WTC11 (cell line): ENCODE data around the gene NWD2. TPM values are rescaled to one million over a fixed set of nuclear protein-coding genes. Genes with fewer than 3 reads are reported as not detected.

Experiments used
- ATF1 ChIP-seq: sonication (generic); formaldehyde crosslinking; IDR thresholded peaks from 2 replicates; pipeline ENCODE4 v1.8.1; 2023; ENCODE audit warnings: mild to moderate bottlenecking, moderate library complexity, missing genetic modification reagents
- CREB1 ChIP-seq: sonication (generic); formaldehyde crosslinking; IDR thresholded peaks from 2 replicates; pipeline ENCODE4 v1.8.0; 2023; ENCODE audit warnings: mild to moderate bottlenecking, missing genetic modification reagents
- CTCF ChIP-seq: fragments of 200-600 bp; IDR thresholded peaks from 2 replicates; pipeline ENCODE4 v1.8.0; 2022; ENCODE audit warnings: antibody characterized with exemption
- FOXP1 ChIP-seq: sonication (generic); formaldehyde crosslinking; IDR thresholded peaks from 2 replicates; pipeline ENCODE4 v1.8.0; 2022; ENCODE audit warnings: missing genetic modification reagents, mild to moderate bottlenecking, moderate library complexity, borderline replicate concordance
- GTF2I ChIP-seq: fragments of 250-450 bp; sonication (Bioruptor Pico); conservative IDR thresholded peaks from 2 replicates; pipeline ENCODE4 v1.4.0; 2021; ENCODE audit warnings: mild to moderate bottlenecking
- IRF1 ChIP-seq: sonication (generic); formaldehyde crosslinking; IDR thresholded peaks from 2 replicates; pipeline ENCODE4 v1.8.0; 2023; ENCODE audit warnings: missing genetic modification reagents
- MAX ChIP-seq: sonication (generic); formaldehyde crosslinking; IDR thresholded peaks from 2 replicates; pipeline ENCODE4 v1.8.0; 2022; ENCODE audit warnings: mild to moderate bottlenecking, missing genetic modification reagents
- NFE2L1 ChIP-seq: sonication (generic); formaldehyde crosslinking; IDR thresholded peaks from 2 replicates; pipeline ENCODE4 v1.8.1; 2023; ENCODE audit warnings: missing genetic modification reagents
- NR1H2 ChIP-seq: sonication (generic); formaldehyde crosslinking; IDR thresholded peaks from 2 replicates; pipeline ENCODE4 v1.9.0; 2021; ENCODE audit warnings: mild to moderate bottlenecking, moderate library complexity, missing genetic modification reagents
- NR2C2 ChIP-seq: sonication (generic); formaldehyde crosslinking; IDR thresholded peaks from 2 replicates; pipeline ENCODE4 v1.8.0; 2022; ENCODE audit warnings: mild to moderate bottlenecking, missing genetic modification reagents
- OVOL2 ChIP-seq: fragments of 250-450 bp; sonication (Bioruptor Pico); IDR thresholded peaks from 2 replicates; pipeline ENCODE4 v1.9.0; 2021; ENCODE audit warnings: mild to moderate bottlenecking, borderline replicate concordance
- RELA ChIP-seq: sonication (generic); formaldehyde crosslinking; IDR thresholded peaks from 2 replicates; pipeline ENCODE4 v1.8.1; 2022; ENCODE audit warnings: missing genetic modification reagents, mild to moderate bottlenecking, borderline replicate concordance
- SMAD3 ChIP-seq: sonication (generic); formaldehyde crosslinking; IDR thresholded peaks from 2 replicates; pipeline ENCODE4 v1.8.0; 2022; ENCODE audit warnings: missing genetic modification reagents, mild to moderate bottlenecking, borderline replicate concordance
- SMAD4 ChIP-seq: sonication (generic); formaldehyde crosslinking; IDR thresholded peaks from 2 replicates; pipeline ENCODE4 v1.8.0; 2022; ENCODE audit warnings: mild to moderate bottlenecking, missing genetic modification reagents
- USF1 ChIP-seq: sonication (generic); formaldehyde crosslinking; IDR thresholded peaks from 2 replicates; pipeline ENCODE4 v1.8.0; 2022; ENCODE audit warnings: mild to moderate bottlenecking, missing genetic modification reagents
- ZNF263 ChIP-seq: sonication (generic); formaldehyde crosslinking; IDR thresholded peaks from 2 replicates; pipeline ENCODE4 v1.8.1; 2022; ENCODE audit warnings: low read depth, mild to moderate bottlenecking, moderate library complexity, missing genetic modification reagents
- ZNF281 ChIP-seq: sonication (generic); formaldehyde crosslinking; IDR thresholded peaks from 2 replicates; pipeline ENCODE4 v1.8.0; 2023; ENCODE audit warnings: mild to moderate bottlenecking, missing genetic modification reagents
- ZNF425 ChIP-seq: fragments of 250-450 bp; sonication (Bioruptor Pico); conservative IDR thresholded peaks from 2 replicates; pipeline ENCODE4 v1.9.0; 2021; ENCODE audit warnings: mild to moderate bottlenecking
- total RNA-seq: library from RNA; stranded (reverse); gene quantifications from 3 replicates; pipeline ENCODE4 v1.2.3, GENCODE V29; 2021
- TF ChIP-seq, protein P1 (sequence below): sonication (generic); formaldehyde crosslinking; IDR thresholded peaks from 2 replicates; pipeline ENCODE4 v1.8.1; 2022; ENCODE audit warnings: missing genetic modification reagents, borderline replicate concordance
- TF ChIP-seq, protein P2 (sequence below): sonication (generic); formaldehyde crosslinking; IDR thresholded peaks from 2 replicates; pipeline ENCODE4 v1.8.1; 2022; ENCODE audit warnings: mild to moderate bottlenecking, missing genetic modification reagents, moderate library complexity, borderline replicate concordance
- TF ChIP-seq, protein P3 (sequence below): fragments of 250-450 bp; sonication (Bioruptor Pico); IDR thresholded peaks from 2 replicates; pipeline ENCODE4 v1.9.0; 2021; ENCODE audit warnings: mild to moderate bottlenecking

Gene NWD2
- total RNA-seq, 1 experiment from 2014 or later: 0.07 TPM

DNA sequence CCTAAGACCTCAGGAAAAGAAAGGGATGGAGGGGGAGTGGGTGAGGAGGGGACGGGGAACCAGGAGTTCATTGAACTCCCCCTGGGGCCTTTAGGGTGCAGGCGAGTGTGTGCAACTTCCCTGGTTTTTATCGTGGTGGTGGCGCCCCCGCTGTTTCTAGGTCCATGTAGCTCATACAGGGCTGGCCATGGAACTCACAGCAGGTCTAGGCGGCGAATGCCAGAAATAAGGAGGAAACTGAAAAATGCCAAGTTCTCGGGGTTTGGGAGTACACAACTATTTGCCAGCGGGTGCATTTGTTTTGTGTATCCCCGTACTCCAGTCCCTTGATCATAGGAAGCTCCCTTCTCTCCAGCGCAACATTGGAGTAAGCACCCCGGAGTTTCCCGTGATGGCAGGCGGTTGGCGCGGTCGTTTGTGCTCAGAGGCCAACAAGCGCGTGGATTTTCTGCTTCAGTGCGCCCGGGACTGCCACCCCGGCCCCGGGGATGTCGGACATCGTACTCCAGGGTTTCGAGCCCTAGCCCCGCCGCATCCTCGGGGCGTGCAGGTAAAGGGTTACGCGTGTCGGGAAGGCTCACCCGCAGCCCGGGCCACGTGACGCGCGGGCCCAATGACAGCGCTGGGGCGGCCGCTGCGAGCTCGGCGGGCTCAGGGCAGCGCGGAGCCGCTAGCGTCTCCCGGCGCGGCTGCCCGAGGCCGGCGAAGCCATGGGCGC lies 208.9 kb downstream of the NWD2 start (continued):
- TF ChIP-seq MAX (peak; percentile 95), RELA (CRISPR knock-in tag) (0 out of 2 replicates have a peak, but pooled peaks have one; percentile 81), FOXP1 (peak; percentile 98), GTF2I (no peak), ZNF281 (CRISPR knock-in tag) (peak; percentile 34; the same call in 1 of the 2 replicates), CREB1 (0 out of 2 replicates have a peak, but pooled peaks have one; percentile 53), NFE2L1 (CRISPR knock-in tag) (peak; percentile 83), OVOL2 (no peak), NR2C2 (CRISPR knock-in tag) (peak; percentile 40; the same call in 1 of the 2 replicates), ZNF263 (CRISPR knock-in tag) (no peak), SMAD4 (CRISPR knock-in tag) (no peak), NR1H2 (CRISPR knock-in tag) (no peak), ZNF425 (CRISPR knock-in tag) (no peak), ATF1 (no peak), USF1 (CRISPR knock-in tag) (peak; percentile 96), CTCF (0 out of 2 replicates have a peak, but pooled peaks have one; percentile 14), IRF1 (CRISPR knock-in tag) (peak; percentile 75; the same call in 1 of the 2 replicates), SMAD3 (CRISPR knock-in tag) (peak; percentile 93)
- TF ChIP-seq, protein P1, sequence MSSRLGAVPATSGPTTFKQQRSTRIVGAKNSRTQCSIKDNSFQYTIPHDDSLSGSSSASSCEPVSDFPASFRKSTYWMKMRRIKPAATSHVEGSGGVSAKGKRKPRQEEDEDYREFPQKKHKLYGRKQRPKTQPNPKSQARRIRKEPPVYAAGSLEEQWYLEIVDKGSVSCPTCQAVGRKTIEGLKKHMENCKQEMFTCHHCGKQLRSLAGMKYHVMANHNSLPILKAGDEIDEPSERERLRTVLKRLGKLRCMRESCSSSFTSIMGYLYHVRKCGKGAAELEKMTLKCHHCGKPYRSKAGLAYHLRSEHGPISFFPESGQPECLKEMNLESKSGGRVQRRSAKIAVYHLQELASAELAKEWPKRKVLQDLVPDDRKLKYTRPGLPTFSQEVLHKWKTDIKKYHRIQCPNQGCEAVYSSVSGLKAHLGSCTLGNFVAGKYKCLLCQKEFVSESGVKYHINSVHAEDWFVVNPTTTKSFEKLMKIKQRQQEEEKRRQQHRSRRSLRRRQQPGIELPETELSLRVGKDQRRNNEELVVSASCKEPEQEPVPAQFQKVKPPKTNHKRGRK: no peak
- TF ChIP-seq, protein P2, sequence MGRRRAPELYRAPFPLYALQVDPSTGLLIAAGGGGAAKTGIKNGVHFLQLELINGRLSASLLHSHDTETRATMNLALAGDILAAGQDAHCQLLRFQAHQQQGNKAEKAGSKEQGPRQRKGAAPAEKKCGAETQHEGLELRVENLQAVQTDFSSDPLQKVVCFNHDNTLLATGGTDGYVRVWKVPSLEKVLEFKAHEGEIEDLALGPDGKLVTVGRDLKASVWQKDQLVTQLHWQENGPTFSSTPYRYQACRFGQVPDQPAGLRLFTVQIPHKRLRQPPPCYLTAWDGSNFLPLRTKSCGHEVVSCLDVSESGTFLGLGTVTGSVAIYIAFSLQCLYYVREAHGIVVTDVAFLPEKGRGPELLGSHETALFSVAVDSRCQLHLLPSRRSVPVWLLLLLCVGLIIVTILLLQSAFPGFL (CRISPR knock-in tag): peak; percentile 56; the same call in 1 of the 2 replicates
- TF ChIP-seq, protein P3, sequence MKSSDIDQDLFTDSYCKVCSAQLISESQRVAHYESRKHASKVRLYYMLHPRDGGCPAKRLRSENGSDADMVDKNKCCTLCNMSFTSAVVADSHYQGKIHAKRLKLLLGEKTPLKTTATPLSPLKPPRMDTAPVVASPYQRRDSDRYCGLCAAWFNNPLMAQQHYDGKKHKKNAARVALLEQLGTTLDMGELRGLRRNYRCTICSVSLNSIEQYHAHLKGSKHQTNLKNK (CRISPR knock-in tag): no peak
- TF ChIP-seq, all 79 proteins: peak for 34
